Stimulated activated CD4-positive, alpha-beta T cell treated with anti-CD3 and anti-CD28 coated beads, Interleukin-15, amount 100 ng/mL, for 1 hour (primary cell): ENCODE data around the gene RNF214.
"Not testable (repeated sequence)": the region's sequence is repeated elsewhere in the genome, so short reads cannot be mapped to it uniquely, and the experiment has no call there.

Experiments
- DNase-seq, 2 donors: peaks; one replicate each; pipeline ENCODE4 v3.0.0-alpha.2; 2020; ENCODE audit warnings: low read depth in 1 of 2, low spot score in 1 of 2

Gene RNF214

GRCh38 chr11:117229931-117230285 is 2.6 kb upstream of the RNF214 start:
- no peak for DNase-seq

GRCh38 chr11:117230286-117230961 is 2.0 kb upstream of the RNF214 start:
- peak in 1 of 2 donors; percentile 13 for DNase-seq

- no peak for DNase-seq
These were observed 1.3 kb upstream of the RNF214 start for GRCh38 chr11:117230999-117231841.

GRCh38 chr11:117231842-117232091 is 704 bp upstream of the RNF214 start, which contains the start of gene PCSK7:
PCSK7 (minus strand) TSS chr11:117232073; CDS start chr11:117229844, 2,229 bp downstream.
- DNase-seq = peak in 1 of 2 donors; percentile 33

GRCh38 chr11:117232911-117233409 is 489 bp downstream of the RNF214 start:
- DNase-seq = no peak

- DNase-seq = no peak
These were observed 5.8 kb downstream of the RNF214 start for GRCh38 chr11:117238221-117238620.

GRCh38 chr11:117239295-117239694 is 6.8 kb downstream of the RNF214 start:
- no peak for DNase-seq

GRCh38 chr11:117248341-117248740 is 15.9 kb downstream of the RNF214 start:
- DNase-seq = no peak

- DNase-seq = no peak
These were observed 17.1 kb downstream of the RNF214 start for GRCh38 chr11:117249571-117249970.

- DNase-seq = no peak
These were observed 19.0 kb downstream of the RNF214 start for GRCh38 chr11:117251506-117251905.

- no peak for DNase-seq
These were observed 23.5 kb downstream of the RNF214 start for GRCh38 chr11:117255966-117256365.

GRCh38 chr11:117256573-117256972 is 24.1 kb downstream of the RNF214 start:
- no peak for DNase-seq

GRCh38 chr11:117258576-117258975 is 26.1 kb downstream of the RNF214 start:
- no peak for DNase-seq

GRCh38 chr11:117259417-117259816 is 26.9 kb downstream of the RNF214 start:
- no peak for DNase-seq

- DNase-seq = not testable (repeated sequence)
These were observed 32.3 kb downstream of the RNF214 start for GRCh38 chr11:117264624-117265323.

GRCh38 chr11:117265745-117266144 is 33.3 kb downstream of the RNF214 start:
- DNase-seq = no peak

- DNase-seq = no peak
These were observed 37.4 kb downstream of the RNF214 start for GRCh38 chr11:117269856-117270255.

GRCh38 chr11:117271208-117271607 is 38.7 kb downstream of the RNF214 start:
- DNase-seq = no peak

GRCh38 chr11:117272175-117272574 is 39.7 kb downstream of the RNF214 start:
- not testable (repeated sequence) for DNase-seq

GRCh38 chr11:117273550-117274289 is 41.2 kb downstream of the RNF214 start:
- no peak for DNase-seq

GRCh38 chr11:117278347-117278746 is 45.9 kb downstream of the RNF214 start:
- no peak for DNase-seq
